ENCODE measurements around the gene SPATA31E1.

SPATA31E1 gene

DNA sequence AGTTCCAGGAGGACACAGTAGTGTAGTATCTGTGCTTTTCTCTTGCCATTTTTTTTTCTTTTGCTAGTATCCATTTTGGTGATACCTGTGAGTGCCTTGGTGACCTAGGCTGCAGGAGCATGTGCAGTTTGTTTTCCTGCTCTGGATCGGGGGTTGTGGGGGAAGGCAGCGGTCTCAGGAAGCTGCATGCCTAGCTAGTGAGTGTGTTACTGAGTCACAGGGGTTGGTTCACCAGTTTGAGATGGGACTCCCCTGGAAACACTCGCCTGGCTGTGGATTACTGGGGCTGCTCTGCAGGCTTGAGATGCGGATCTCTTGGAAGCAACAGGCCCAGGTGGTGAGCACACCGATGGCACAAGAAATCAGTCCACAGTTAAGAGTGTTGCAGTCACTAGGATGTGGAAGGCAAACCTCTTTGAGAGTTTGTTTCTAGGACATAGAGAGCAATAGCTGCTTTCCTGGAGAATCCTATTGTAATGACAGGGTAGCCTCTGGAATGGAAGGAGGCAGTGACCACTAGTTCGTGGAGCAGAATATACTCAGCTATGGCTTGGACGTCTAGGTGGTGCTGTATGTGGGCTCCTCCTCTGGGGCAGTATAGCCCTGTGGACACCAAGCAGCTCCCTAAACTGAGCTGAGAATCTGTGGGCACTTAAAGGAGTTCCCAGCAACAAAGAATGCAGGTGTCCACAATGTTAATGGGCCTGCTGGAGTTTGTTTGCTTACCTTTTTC, 20.0 kb upstream of the SPATA31E1 start:
- peak; percentile 93 for FAIRE-seq

DNA sequence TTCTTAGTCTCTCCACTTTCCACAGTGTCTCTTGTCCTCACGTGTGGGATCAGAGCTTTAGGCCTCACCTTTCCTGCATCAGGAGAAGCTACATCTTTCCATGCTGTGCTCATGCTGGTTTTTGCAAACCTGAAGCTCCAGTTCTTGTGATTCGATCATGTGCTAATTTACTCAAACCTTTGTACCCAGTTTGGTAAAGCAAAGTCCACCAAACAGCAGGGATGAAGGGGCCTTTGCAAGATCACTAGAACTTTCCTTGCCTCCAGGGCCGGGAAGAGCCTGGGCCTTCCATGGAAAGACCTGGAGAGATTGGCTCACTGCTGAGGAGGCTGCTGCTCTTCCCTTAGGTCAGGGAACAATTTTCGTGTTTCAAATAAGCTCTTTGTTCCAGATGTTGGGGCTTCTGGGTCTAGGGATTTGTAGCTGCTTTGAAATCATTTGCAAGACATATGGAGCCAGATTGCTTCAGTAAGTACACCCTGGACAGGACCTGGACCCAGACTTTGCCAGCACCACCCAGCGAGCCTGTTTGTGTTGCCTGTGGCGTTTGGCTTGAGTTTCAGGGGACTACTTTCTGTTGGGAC, 18.7 kb upstream of the SPATA31E1 start:
- DNase-seq (ENCODE audit: low spot score) (no peak), FAIRE-seq (no peak)

More for the DNA sequence above, 20.0 kb upstream of the SPATA31E1 start:
- peak; percentile 93 for DNase-seq (ENCODE audit: low spot score)

GRCh38 chr9:87864915-87865314, 17.8 kb upstream of the SPATA31E1 start:
- DNase-seq (ENCODE audit: low spot score) (no peak), FAIRE-seq (no peak)

DNA sequence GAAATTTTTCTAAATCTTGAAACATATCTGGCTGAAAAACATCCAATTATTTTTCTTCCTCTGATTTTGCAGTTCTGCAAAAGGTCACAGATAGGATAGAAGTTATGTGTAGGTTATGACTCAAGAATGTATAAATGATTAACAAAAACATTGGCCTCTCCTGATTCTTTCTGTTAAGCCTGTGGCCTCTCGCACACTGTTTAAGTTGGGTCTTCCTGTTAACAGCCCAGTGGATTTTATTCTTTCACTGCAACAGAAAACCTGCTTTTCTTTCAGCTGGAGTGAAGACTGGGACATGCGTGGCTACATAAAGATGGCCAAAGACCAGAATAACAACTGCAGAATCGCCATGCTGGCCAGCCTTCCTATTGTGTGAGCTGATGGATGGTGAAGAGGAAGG, 17.1 kb upstream of the SPATA31E1 start:
- peak; percentile 96 for FAIRE-seq
- DNase-seq (ENCODE audit: low spot score), result peak; percentile 83

DNA sequence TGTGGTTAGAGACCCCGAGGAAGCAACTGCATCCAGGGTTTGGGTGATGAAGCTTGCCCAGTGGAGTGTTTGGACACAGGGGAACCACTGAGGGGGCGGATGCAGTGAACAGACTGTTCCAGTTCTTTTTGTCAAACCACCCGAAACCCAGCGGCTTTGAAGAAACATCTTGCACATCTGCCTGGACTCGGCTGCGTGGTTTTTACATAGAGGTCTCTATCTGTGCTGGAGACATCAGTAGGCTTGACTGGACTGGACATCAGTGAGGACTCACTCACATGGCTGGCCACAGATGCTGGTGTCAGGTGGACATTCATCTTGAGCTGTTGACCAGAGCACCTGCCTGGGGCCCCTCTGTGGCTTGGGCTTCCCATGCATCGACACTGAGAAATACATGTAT, 15.3 kb upstream of the SPATA31E1 start:
- no peak for DNase-seq (ENCODE audit: low spot score)

DNA sequence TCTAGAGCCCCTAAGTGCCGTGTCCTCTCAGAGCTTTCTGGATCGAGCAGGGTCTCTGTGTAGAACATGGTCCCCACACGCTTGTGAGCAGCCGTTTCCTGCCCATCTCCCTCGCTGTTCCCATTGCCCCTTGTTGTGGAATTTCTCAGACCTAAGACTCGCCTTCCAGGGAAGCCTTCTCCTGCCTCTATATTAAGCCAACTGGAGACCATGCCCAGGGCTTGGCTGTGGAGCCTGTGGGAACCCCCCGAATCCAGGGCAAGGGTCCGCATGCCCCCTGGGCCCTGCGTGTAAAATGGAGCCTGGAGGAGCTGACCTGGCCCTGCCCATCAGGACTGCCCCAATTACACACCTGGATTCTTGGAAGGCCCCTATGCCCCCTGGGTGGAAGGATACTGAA, 14.5 kb upstream of the SPATA31E1 start:
- FAIRE-seq (no peak), DNase-seq (ENCODE audit: low spot score) (no peak)

More for the DNA sequence above, 15.3 kb upstream of the SPATA31E1 start:
- no peak for FAIRE-seq

DNA sequence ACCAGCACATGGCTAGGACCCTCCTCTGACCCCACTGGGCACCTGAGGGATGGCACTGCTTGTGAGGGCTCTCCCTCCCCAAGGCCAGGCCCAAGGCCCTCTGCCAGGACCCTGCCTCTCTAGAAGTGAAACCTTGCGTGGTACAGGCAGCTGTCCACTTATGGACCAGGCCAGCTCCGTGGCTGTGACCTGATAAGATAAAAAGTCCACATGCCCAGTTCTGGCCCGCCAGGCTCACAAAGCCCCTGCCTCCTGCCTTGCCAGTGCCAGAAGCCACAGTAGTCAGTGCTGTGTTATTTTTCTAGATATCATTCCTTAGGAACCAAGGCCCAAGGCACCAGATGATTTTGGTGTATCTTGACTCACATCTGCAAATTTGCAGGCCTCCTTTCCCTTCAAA, 14.0 kb upstream of the SPATA31E1 start:
- DNase-seq (ENCODE audit: low spot score) (no peak), FAIRE-seq (no peak)

DNA sequence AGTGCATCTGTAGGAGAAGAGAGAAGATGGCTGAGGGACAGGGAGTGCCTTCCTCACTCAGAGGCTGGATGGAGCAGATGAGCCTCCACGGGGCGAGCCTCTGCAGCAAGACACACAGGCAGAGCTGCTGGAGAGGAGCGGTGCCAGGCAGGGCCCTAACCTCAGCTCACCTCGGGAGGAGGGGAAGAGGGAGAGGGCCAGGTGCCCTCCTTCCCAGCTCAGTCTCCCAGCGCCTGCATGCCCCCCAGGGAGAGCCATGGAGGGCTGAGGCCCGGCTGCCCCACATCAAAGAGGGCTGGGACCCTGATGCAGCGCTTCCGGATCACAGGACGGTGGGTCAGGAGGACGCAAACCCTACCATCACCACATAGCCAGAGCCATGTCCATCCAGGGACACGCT, 13.6 kb upstream of the SPATA31E1 start:
- FAIRE-seq, result no peak

GRCh38 chr9:87871425-87872078, 11.1 kb upstream of the SPATA31E1 start:
- FAIRE-seq (no peak), DNase-seq (ENCODE audit: low spot score) (no peak)

More for the DNA sequence above, 13.6 kb upstream of the SPATA31E1 start:
- DNase-seq (ENCODE audit: low spot score), result no peak

GRCh38 chr9:87872079-87872624, 10.5 kb upstream of the SPATA31E1 start:
- DNase-seq (ENCODE audit: low spot score) (no peak), FAIRE-seq (no peak)

DNA sequence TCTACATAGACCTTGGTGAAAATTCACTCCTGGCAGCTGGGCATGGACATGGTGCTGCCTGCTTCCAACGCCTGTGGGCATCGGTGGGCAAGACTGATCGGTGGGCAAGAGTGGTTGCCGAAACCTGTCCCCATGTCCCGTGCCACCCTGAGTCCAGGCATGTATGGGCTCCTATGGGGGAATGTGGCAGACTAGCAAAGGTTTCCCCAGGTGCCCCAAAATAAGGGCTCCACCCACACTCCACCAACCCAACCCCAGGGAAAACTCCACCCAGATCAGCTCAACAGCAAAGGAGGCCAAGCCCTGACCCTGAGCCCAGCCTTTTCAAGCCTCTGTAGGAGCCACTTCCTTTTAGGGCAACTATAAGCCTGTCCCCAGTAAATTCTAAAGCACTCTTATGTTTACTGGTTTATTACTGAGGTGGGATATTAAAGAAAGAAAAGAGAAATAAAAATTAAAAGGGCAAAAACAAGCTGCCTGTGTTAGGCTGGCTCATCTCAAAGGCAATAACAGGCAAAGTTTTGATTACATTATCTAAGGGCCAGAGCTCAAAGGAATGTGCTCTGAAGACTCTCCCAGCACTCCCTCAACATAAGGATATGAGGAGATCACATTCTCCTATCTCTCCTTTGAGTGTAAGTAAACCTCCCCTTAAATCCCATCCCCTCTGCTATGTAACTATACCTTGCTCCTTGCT, 8.9 kb upstream of the SPATA31E1 start:
- no peak for FAIRE-seq
- no peak for DNase-seq (ENCODE audit: low spot score)

DNA sequence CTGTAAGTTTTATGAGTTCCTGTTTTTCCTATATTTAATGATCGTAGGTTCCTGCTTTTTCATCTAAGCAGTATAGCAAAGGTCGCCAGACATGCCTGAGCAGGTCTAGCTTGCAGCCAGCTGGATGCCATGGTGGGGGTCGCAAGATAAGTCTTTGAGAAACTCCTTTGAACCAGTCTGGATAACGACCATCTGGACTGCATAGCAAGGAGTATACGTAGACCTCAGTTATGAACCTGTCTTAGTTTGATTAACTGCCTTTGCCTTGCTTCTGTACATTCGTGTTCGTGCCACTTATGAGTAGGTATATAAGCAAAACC, 8.4 kb upstream of the SPATA31E1 start:
- no peak for DNase-seq (ENCODE audit: low spot score)
- no peak for FAIRE-seq

DNA sequence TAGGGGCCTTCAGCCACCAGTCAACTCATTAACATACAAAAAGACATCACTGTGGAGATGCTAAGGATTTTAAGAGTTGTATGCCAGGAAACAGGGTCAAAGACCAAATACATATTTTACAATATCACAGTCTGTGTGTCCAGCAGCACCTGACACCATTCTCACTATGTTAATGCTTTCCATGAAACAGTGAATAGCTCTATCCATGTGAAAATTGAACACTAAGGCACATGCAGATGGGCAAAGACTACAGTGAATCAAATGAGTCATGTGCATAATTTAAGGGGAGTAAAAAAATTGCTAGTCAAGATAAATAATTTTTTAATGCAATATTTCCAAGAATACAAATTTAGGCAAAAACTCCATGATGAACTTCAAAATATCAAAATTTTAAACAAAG, 7.6 kb upstream of the SPATA31E1 start:
- FAIRE-seq, result no peak

DNA sequence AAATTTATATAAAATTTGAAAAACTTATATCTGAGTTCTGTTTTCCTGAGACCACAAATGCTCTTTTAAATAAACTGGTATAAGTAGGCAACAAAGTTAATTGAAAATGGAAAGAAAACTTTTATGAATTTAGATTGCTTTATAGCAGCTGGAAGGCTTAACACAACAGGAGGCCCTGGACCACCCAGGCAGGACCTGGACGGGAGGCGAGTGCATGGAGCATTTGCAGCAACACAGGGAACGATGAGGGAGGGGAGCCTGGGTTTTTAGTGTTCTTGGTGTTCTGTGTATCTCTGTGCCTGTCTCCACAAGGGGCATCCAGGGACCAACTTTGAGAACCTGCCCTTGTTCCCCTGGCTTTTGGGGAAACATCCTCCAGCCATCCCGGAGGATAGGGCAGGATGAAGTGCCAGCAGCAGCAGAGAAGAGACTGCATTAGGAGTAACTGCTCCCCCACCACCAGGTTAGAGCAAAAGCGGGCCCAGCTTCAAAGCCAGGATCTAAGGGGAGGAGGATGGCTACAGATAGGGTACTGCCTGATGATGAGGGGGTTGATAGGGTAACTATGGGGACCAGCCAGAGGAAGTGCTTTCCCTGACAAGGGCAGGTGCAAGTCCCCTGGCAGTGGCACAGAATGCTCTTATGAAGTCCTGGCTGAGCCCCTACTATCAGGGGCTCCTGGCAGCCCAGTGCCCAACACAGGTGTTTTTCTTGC, 6.7 kb upstream of the SPATA31E1 start:
- DNase-seq (ENCODE audit: low spot score), result no peak
- FAIRE-seq, result no peak

More for the DNA sequence above, 7.6 kb upstream of the SPATA31E1 start:
- no peak for DNase-seq (ENCODE audit: low spot score)

DNA sequence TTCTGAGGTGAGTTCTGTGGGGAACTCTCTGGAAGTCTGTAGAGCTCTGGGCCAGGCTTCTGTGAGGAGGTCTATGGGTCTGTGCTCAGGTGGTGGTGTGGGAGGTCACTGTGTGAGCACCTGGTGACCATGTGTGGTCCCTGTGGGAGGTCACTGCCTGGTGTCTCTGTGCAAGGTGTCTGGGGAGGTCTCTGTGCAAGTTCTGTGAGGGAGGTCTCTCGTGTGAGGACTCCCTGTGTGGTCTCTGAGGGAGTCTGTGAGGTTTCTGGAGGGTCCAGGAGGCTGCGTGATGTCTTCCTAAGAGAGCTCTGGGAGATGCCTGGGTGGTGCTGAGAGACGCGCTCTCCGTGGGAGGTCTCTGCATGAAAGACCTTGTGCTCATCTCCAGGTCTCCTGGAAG, 6.0 kb upstream of the SPATA31E1 start:
- DNase-seq (ENCODE audit: low spot score) (no peak), FAIRE-seq (no peak)

- FAIRE-seq (peak; percentile 83), DNase-seq (ENCODE audit: low spot score) (peak; percentile 66)
Observed at GRCh38 chr9:87878989-87879511, 3.6 kb upstream of the SPATA31E1 start.

GRCh38 chr9:87880116-87880515, 2.6 kb upstream of the SPATA31E1 start:
- DNase-seq (ENCODE audit: low spot score) (no peak), FAIRE-seq (no peak)

GRCh38 chr9:87880683-87881082, 2.0 kb upstream of the SPATA31E1 start:
- no peak for FAIRE-seq
- DNase-seq (ENCODE audit: low spot score), result no peak

DNA sequence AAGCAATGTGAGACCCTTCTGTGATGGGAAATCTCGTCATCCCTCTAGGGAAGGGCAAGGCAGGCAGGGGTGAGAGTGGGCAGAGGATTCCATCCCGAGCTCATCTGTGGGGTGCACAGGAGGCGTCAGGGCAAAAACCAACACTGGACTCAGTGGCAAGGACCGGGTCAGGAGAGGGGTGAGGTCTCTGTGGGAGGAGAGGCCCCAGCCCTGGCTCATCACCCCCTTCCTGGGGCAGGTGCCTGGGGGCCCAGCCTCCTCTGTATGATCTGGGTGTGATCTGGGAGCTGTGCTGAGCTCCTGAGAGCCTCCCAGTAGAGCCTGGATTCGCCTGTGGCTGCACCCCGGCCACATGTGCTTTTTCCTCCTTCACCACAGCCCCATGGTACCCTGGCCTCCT, 597 bp downstream of the SPATA31E1 start:
- no peak for DNase-seq (ENCODE audit: low spot score)
- FAIRE-seq, result no peak

DNA sequence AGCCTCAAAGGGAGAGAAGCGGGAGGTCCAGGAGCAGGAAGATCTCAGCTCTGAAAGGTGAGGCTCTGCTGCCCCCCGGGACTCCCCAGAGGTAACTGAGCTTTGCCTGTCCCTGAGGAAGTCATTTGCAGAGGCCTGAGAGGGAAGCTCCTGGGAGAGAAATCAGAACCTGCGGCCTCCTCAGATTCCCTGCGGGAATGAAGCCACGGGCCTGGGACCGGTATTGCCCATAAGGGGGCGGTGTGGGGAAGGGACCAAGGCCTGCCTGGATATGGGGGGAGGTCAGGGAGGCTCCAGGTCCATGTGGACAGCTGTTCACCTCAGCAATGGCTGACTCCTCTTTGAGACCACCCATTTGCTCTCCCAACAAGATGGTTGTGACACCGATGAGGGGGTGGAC, 1.3 kb downstream of the SPATA31E1 start:
- FAIRE-seq (no peak), DNase-seq (ENCODE audit: low spot score) (no peak)
